ENCODE data around the gene ALG12. TPM values are rescaled to one million over a fixed set of nuclear protein-coding genes. Genes with fewer than 3 reads are reported as not detected.
A peak's percentile ranks its signal among the peaks of the same experiment; 100 is the strongest.

Gene ALG12
- total and polyA plus RNA-seq, 2 of the 4 experiments (the other 2 are of a cell fraction): 7.2 to 10.9 TPM

DNA sequence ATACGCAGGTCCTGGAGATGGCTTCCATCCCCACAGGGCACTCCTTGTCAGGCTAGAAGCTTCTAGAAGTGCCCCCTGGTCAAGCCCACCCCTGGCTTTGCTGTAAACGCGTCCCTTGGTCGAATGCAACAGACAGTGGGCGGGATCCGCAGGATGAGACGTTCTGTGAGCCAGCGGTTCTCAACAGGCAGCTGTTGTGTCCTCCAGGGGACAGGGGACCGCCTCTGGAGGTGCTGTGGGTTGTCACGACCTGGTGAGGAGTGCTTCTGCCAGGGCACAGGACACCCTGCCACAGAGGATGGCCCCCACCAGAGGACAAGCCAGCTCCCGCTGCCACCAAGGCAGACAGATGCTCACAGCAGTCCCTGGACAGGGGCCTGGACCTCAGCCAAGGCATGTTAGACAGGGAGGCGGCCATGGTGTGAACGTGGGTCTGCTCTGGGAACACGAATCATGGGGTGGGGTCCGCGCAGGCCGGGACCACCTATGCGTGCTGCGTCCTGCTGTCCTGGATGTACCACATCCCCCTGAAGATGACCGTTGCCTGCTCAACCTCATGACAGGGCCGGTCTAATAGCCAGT lies 11.8 kb upstream of the ALG12 start:
- DNase-seq (no peak), ATAC-seq (ENCODE audit: low read depth) (no peak)
- Histone ChIP-seq H3K18ac (ENCODE audit: low read depth, low read length) (no peak overlapping the region), H3K23ac (ENCODE audit: low read depth, low read length) (no peak overlapping the region), H3K27me3 (ENCODE audit: control insufficient read depth, insufficient read depth, low read length) (no peaks in the 10 kb centered on the region), H2AFZ (replicated peaks; ENCODE audit: low read length, poor library complexity) (peak overlapping the region; percentile 44), H3K4ac (ENCODE audit: low read depth, low read length) (no peak overlapping the region), H3K4me1 (ENCODE audit: control insufficient read depth, insufficient read depth, low read length) (peaks cover 12% of the 10 kb centered on the region), H4K20me1 (ENCODE audit: insufficient read depth, low read length) (no peaks in the 10 kb centered on the region), H4K5ac (ENCODE audit: low read depth, low read length) (no peak overlapping the region), H3K14ac (replicated peaks; ENCODE audit: low read depth, low read length) (no peak overlapping the region), H2BK5ac (ENCODE audit: low read depth, low read length, poor library complexity, severe bottlenecking) (no peak overlapping the region), H2AK9ac (replicated peaks; ENCODE audit: low read depth, low read length, poor library complexity) (peak overlapping the region; percentile 33), H3K27ac (ENCODE audit: insufficient read depth, low read length) (no peak overlapping the region), H4K91ac (ENCODE audit: insufficient read depth, low read depth, low read length) (no peak overlapping the region), H3K9me3 (ENCODE audit: control insufficient read depth, insufficient read depth, low read length) (no peaks in the 10 kb centered on the region), H3K56ac (ENCODE audit: extremely low read depth, insufficient read depth, low read length) (no peak overlapping the region), H4K8ac (ENCODE audit: low read depth in 2 of 2, low read length in 2 of 2) (no peak overlapping the region), H2AK5ac (ENCODE audit: low read depth, low read length) (no peak overlapping the region), H3K79me1 (ENCODE audit: low read depth in 1 of 2, low read length in 2 of 2) (peaks cover 0 to 3% of the 10 kb centered on the region in 2 experiments; a peak in 1 of 4 replicates), H3K9ac (ENCODE audit: low read depth, low read length) (no peak overlapping the region), H2BK120ac (ENCODE audit: low read depth, low read length) (no peak overlapping the region), H2BK15ac (ENCODE audit: low read depth, low read length) (no peak overlapping the region), H2BK20ac (ENCODE audit: low read depth, low read length) (no peak overlapping the region), H3K4me3 (ENCODE audit: insufficient read depth, low read depth, low read length) (no peak overlapping the region), H3K4me2 (ENCODE audit: low read depth, low read length) (no peak overlapping the region), H3K9me1 (ENCODE audit: insufficient read depth, low read length) (no peaks in the 10 kb centered on the region), H3K36me3 (ENCODE audit: control insufficient read depth, insufficient read depth, low read length) (peaks cover 9% of the 10 kb centered on the region; the same call in 1 of the 2 replicates)
- ChIA-PET CTCF (interaction anchor here (1.7 kb wide), 1 partner anchor 100 kb away, joined by 12 read pairs; no protein-coding TSS in a partner anchor), POLR2A (ENCODE audit: unreplicated experiment) (no interaction called here)
- BruUV-seq (replicated peaks): no TSS peak
- 66% methylated on average over 15 of the region's 21 CpGs; no CpG with 5 or more reads in 1 of the 2 experiments for WGBS, 2 experiments (ENCODE audit: extremely low coverage in 2 of 2, insufficient read length in 1 of 2)
- dilution Hi-C loops (cut with HindIII; ENCODE audit: low sequenced_read_pairs, unreplicated experiment) (no loop called here), in situ Hi-C loops (cut with MboI; ENCODE audit: low sequenced_read_pairs) (loop anchor here (5.0 kb wide), 2 partner anchors 102 to 282 kb away; no protein-coding TSS in a partner anchor), intact Hi-C loops (cut with micrococcal nuclease) (loop anchor here (2.0 kb wide), 1 partner anchor 279 kb away; no protein-coding TSS in a partner anchor)
- TF ChIP-seq MAZ (IDR thresholded peaks at IDR 0.05; ENCODE audit: borderline replicate concordance, low read depth, low read length) (no peak), FOS (IDR thresholded peaks at IDR 0.05; ENCODE audit: low read depth, low read length) (no peak), POLR2A (IDR thresholded peaks at IDR 0.05; ENCODE audit: low read depth, low read length) (no peak), CEBPB (IDR thresholded peaks at IDR 0.05; ENCODE audit: low read depth, low read length) (no peak), CTCF (conservative IDR thresholded peaks at IDR 0.05; ENCODE audit: low read depth, low read length) (no peak)
- TF ChIP-seq, protein P1, sequence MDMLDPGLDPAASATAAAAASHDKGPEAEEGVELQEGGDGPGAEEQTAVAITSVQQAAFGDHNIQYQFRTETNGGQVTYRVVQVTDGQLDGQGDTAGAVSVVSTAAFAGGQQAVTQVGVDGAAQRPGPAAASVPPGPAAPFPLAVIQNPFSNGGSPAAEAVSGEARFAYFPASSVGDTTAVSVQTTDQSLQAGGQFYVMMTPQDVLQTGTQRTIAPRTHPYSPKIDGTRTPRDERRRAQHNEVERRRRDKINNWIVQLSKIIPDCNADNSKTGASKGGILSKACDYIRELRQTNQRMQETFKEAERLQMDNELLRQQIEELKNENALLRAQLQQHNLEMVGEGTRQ (IDR thresholded peaks at IDR 0.05; ENCODE audit: low read depth, low read length): no peak

Data from IMR-90 (cell line).